ENCODE results near the gene ITGB8.

Gene ITGB8

GRCh38 chr7:20394284-20394683 lies 63.6 kb downstream of the ITGB8 start:
- no peak for TF ChIP-seq CTCF (IDR thresholded peaks at IDR 0.05; ENCODE audit: poor library complexity, severe bottlenecking)
- ATAC-seq (ENCODE audit: low read depth) (no peak), DNase-seq (ENCODE audit: low spot score) (no peak)

GRCh38 chr7:20395104-20395503 lies 64.4 kb downstream of the ITGB8 start:
- peak; percentile 78 for ATAC-seq (ENCODE audit: low read depth)
- no peak for TF ChIP-seq CTCF (IDR thresholded peaks at IDR 0.05; ENCODE audit: poor library complexity, severe bottlenecking)
- Histone ChIP-seq H3K4me3 (ENCODE audit: severe bottlenecking) (no peak overlapping the region), H3K27me3 (ENCODE audit: insufficient read depth, poor library complexity, severe bottlenecking) (no peaks in the 10 kb centered on the region), H3K36me3 (ENCODE audit: low read depth) (peaks cover 65% of the 10 kb centered on the region), H3K9me3 (ENCODE audit: severe bottlenecking) (no peaks in the 10 kb centered on the region), H3K4me1 (ENCODE audit: insufficient read depth, poor library complexity, severe bottlenecking) (peaks cover 15% of the 10 kb centered on the region), H3K27ac (ENCODE audit: poor library complexity, severe bottlenecking) (peak overlapping the region; percentile 15)
- DNase-seq (ENCODE audit: low spot score): no peak

More at GRCh38 chr7:20394284-20394683, 63.6 kb downstream of the ITGB8 start:
- Histone ChIP-seq H3K36me3 (ENCODE audit: low read depth) (peaks cover 62% of the 10 kb centered on the region), H3K4me1 (ENCODE audit: insufficient read depth, poor library complexity, severe bottlenecking) (peaks cover 11% of the 10 kb centered on the region), H3K9me3 (ENCODE audit: severe bottlenecking) (no peaks in the 10 kb centered on the region), H3K27ac (ENCODE audit: poor library complexity, severe bottlenecking) (peak overlapping the region; percentile 15), H3K4me3 (ENCODE audit: severe bottlenecking) (no peak overlapping the region), H3K27me3 (ENCODE audit: insufficient read depth, poor library complexity, severe bottlenecking) (no peaks in the 10 kb centered on the region)

- no peak for TF ChIP-seq CTCF (IDR thresholded peaks at IDR 0.05; ENCODE audit: poor library complexity, severe bottlenecking)
- H3K4me3 ChIP-seq (ENCODE audit: severe bottlenecking): no peak overlapping the region
- no peaks in the 10 kb centered on the region for H3K9me3 ChIP-seq (ENCODE audit: severe bottlenecking)
- H3K36me3 ChIP-seq (ENCODE audit: low read depth): peaks cover 62% of the 10 kb centered on the region
- H3K27me3 ChIP-seq (ENCODE audit: insufficient read depth, poor library complexity, severe bottlenecking): no peaks in the 10 kb centered on the region
- DNase-seq (ENCODE audit: low spot score) (no peak), ATAC-seq (ENCODE audit: low read depth) (no peak)
- H3K4me1 ChIP-seq (ENCODE audit: insufficient read depth, poor library complexity, severe bottlenecking): peaks cover 15% of the 10 kb centered on the region
- peak overlapping the region; percentile 15 for H3K27ac ChIP-seq (ENCODE audit: poor library complexity, severe bottlenecking)
These were observed 64.8 kb downstream of the ITGB8 start for GRCh38 chr7:20395511-20395910.

- DNase-seq (ENCODE audit: low spot score) (no peak), ATAC-seq (ENCODE audit: low read depth) (peak; percentile 41; the same call in 1 of the 3 replicates)
These were observed 68.8 kb downstream of the ITGB8 start for GRCh38 chr7:20399521-20399920.

More at GRCh38 chr7:20399521-20399920, 68.8 kb downstream of the ITGB8 start:
- Histone ChIP-seq H3K9me3 (ENCODE audit: severe bottlenecking) (no peaks in the 10 kb centered on the region), H3K4me3 (ENCODE audit: severe bottlenecking) (no peak overlapping the region), H3K4me1 (ENCODE audit: insufficient read depth, poor library complexity, severe bottlenecking) (peaks cover 18% of the 10 kb centered on the region), H3K36me3 (ENCODE audit: low read depth) (peaks cover 44% of the 10 kb centered on the region), H3K27ac (ENCODE audit: poor library complexity, severe bottlenecking) (no peak overlapping the region), H3K27me3 (ENCODE audit: insufficient read depth, poor library complexity, severe bottlenecking) (no peaks in the 10 kb centered on the region)
- TF ChIP-seq CTCF (IDR thresholded peaks at IDR 0.05; ENCODE audit: poor library complexity, severe bottlenecking): no peak

All from RWPE2 (cell line).